HG03575 (cell line): ENCODE data around the gene KLK2.

Experiments
- ATAC-seq: cut with Tn5 transposase; IDR thresholded peaks from one replicate; pipeline ENCODE4 v1.9.1; 2021; ENCODE audit not compliant: unreplicated experiment, insufficient number of reproducible peaks, low FRiP score; ENCODE audit errors: extremely low read depth

Gene KLK2

GRCh38 chr19:50873056-50873455, at the start of gene KLK2:
TSS of gene KLK2 (plus strand) at chr19:50873439. CDS start at chr19:50873474, 35 bp downstream.
- no peak for ATAC-seq

- ATAC-seq: no peak
These were observed 46.6 kb upstream of the KLK2 start for GRCh38 chr19:50826492-50827240.

- no peak for ATAC-seq
These were observed 45.8 kb upstream of the KLK2 start for GRCh38 chr19:50827476-50827875.

- ATAC-seq: no peak
These were observed 43.4 kb upstream of the KLK2 start for GRCh38 chr19:50829801-50830200.

- no peak for ATAC-seq
These were observed 42.8 kb upstream of the KLK2 start for GRCh38 chr19:50830266-50831025.

- no peak for ATAC-seq
These were observed 42.2 kb upstream of the KLK2 start for GRCh38 chr19:50831026-50831396.

- ATAC-seq: no peak
These were observed 40.6 kb upstream of the KLK2 start for GRCh38 chr19:50832666-50833065.

GRCh38 chr19:50833117-50833801, 40.0 kb upstream of the KLK2 start, which contains the start of gene KLK15:
TSS of gene KLK15 (minus strand) at chr19:50833574. CDS start at chr19:50831492, 2,082 bp downstream.
- no peak for ATAC-seq

- ATAC-seq: no peak
These were observed 39.5 kb upstream of the KLK2 start for GRCh38 chr19:50833802-50834167.

GRCh38 chr19:50835103-50835784, 38.0 kb upstream of the KLK2 start:
- no peak for ATAC-seq

GRCh38 chr19:50835785-50836542, 37.3 kb upstream of the KLK2 start:
- no peak for ATAC-seq

GRCh38 chr19:50836543-50837195, 36.6 kb upstream of the KLK2 start:
- no peak for ATAC-seq

GRCh38 chr19:50837300-50837699, 35.9 kb upstream of the KLK2 start:
- ATAC-seq: no peak

- ATAC-seq: no peak
These were observed 35.0 kb upstream of the KLK2 start for GRCh38 chr19:50838239-50838638.

- ATAC-seq: no peak
These were observed 33.3 kb upstream of the KLK2 start for GRCh38 chr19:50839712-50840655.

- ATAC-seq: no peak
These were observed 31.1 kb upstream of the KLK2 start for GRCh38 chr19:50842130-50842529.

- no peak for ATAC-seq
These were observed 30.0 kb upstream of the KLK2 start for GRCh38 chr19:50843205-50843604.
